Measurements from ENCODE around the gene UBAP1. TPM values are rescaled to one million over a fixed set of nuclear protein-coding genes. Genes with fewer than 3 reads are reported as not detected.

The UBAP1 gene
- total RNA-seq, 1 donor from 2014 or later = 45.6 TPM

DNA sequence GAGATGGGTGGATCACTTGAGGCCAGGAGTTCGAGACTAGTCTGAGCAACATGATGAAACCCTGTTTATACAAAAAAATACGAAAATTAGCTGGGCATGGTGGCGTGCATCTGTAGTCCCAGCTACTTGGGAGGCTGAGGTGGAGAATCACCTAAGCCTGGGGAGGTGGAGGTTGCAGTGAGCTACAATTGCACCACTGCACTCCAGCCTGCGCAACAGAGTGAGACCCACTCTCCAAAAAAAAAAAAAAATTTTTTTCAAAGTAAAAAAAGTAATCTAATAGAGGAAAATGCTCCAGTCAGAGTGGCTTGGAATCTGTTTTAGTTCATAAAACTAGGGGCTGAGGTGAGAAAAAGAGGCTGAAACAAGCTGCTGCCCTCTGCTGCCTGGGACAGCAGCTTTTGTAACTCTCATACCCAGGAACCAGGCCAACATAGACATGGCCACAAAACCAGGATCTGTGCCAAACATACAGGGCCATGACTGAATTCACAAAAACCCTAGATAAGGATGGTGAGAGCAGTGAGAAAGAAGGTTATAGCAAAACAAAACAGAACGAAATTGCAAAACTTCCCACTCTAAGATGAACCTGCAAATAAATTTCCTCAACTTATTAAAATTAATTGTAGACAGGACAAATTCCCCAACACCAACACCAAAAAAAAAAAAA, 39.2 kb upstream of the UBAP1 start:
- H3K4me1 Mint-ChIP-seq (ENCODE audit: low read depth) = peaks cover 2% of the 10 kb centered on the region
- H3K9me3 Mint-ChIP-seq (ENCODE audit: low read depth) = no peaks in the 10 kb centered on the region
- no peak overlapping the region for H3K27ac Mint-ChIP-seq
- TF ChIP-seq, protein P1, sequence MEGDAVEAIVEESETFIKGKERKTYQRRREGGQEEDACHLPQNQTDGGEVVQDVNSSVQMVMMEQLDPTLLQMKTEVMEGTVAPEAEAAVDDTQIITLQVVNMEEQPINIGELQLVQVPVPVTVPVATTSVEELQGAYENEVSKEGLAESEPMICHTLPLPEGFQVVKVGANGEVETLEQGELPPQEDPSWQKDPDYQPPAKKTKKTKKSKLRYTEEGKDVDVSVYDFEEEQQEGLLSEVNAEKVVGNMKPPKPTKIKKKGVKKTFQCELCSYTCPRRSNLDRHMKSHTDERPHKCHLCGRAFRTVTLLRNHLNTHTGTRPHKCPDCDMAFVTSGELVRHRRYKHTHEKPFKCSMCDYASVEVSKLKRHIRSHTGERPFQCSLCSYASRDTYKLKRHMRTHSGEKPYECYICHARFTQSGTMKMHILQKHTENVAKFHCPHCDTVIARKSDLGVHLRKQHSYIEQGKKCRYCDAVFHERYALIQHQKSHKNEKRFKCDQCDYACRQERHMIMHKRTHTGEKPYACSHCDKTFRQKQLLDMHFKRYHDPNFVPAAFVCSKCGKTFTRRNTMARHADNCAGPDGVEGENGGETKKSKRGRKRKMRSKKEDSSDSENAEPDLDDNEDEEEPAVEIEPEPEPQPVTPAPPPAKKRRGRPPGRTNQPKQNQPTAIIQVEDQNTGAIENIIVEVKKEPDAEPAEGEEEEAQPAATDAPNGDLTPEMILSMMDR (IDR thresholded peaks at IDR 0.05; ENCODE audit: unreplicated experiment) = no peak
- no peak overlapping the region for H3K4me3 Mint-ChIP-seq (ENCODE audit: low read depth)
- no peak for DNase-seq (ENCODE audit: low spot score, unreplicated experiment)
- H3K27me3 Mint-ChIP-seq = no peaks in the 10 kb centered on the region
- no peaks in the 10 kb centered on the region for H3K36me3 Mint-ChIP-seq (ENCODE audit: insufficient read depth)

DNA sequence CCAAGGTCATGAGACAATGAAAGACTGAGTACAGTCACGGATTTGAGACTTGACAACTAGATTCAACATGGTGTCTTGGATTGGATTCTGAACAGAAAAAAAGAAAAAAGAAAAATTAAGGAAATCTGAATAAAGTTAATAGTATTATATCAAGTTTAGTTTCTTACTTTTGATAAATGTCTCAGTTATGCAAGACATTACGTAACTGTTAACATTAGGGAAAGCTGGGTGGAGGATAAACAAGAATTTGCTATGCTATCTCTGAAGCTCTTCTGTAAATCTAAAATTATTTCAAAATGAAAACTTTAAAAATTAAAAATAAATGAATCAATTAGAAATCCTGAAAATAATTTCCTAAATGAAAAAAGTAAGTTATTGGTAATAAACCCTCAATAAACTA, 38.0 kb upstream of the UBAP1 start:
- Mint-ChIP-seq H3K9me3 (ENCODE audit: low read depth) (no peaks in the 10 kb centered on the region), H3K36me3 (ENCODE audit: insufficient read depth) (no peaks in the 10 kb centered on the region), H3K4me3 (ENCODE audit: low read depth) (no peak overlapping the region), H3K4me1 (ENCODE audit: low read depth) (peaks cover 2% of the 10 kb centered on the region), H3K27me3 (no peaks in the 10 kb centered on the region), H3K27ac (no peak overlapping the region)
- DNase-seq (ENCODE audit: low spot score, unreplicated experiment) = no peak
- TF ChIP-seq, protein P1 (IDR thresholded peaks at IDR 0.05; ENCODE audit: unreplicated experiment) = no peak

DNA sequence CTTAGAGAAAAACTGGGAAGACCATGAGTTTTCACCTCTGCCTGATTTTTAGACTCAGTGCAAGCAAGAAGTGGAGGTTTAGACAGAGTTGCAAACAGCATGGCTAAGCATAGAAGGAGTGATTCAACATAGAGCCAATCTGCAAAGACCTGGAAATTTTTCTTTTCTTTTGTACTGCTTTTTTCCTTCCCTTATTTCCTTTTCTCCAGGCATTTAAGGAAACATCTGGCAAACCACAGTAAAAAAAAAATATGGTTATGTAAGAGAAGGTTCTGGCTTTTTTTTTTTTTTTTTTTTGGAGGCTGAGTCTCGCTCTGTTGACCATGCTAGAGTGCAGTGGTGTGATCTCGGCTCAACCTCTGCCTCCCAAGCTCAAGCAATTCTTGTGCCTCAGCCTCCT, 35.7 kb upstream of the UBAP1 start:
- TF ChIP-seq, protein P1 (IDR thresholded peaks at IDR 0.05; ENCODE audit: unreplicated experiment) = no peak
- Mint-ChIP-seq H3K9me3 (ENCODE audit: low read depth) (no peaks in the 10 kb centered on the region), H3K27ac (peak overlapping the region; percentile 31), H3K4me3 (ENCODE audit: low read depth) (no peak overlapping the region), H3K4me1 (ENCODE audit: low read depth) (peaks cover 2% of the 10 kb centered on the region), H3K27me3 (no peaks in the 10 kb centered on the region), H3K36me3 (ENCODE audit: insufficient read depth) (no peaks in the 10 kb centered on the region)
- DNase-seq (ENCODE audit: low spot score, unreplicated experiment) = no peak

DNA sequence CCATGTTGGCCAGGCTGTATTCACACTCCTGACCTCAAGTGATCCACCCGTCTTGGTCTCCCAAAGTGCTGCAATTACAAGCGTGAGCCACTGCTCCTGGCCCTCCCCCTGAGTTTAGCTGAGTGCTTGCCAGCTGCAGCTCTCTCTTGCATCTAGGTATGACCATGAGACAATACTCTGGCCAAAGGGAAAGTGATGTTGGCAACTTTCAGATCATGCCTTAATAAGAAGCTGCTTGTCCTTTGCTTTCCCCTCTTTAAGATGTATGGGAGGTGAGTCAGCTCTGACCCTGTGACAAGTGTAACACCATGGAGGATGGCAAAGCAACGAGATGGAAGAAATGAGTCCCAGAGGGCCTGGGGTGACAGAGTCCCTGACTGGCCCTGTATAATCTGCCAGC, 33.7 kb upstream of the UBAP1 start:
- DNase-seq (ENCODE audit: low spot score, unreplicated experiment) = no peak
- Mint-ChIP-seq H3K27ac (no peak overlapping the region), H3K4me3 (ENCODE audit: low read depth) (no peak overlapping the region), H3K9me3 (ENCODE audit: low read depth) (no peaks in the 10 kb centered on the region), H3K4me1 (ENCODE audit: low read depth) (peaks cover 2% of the 10 kb centered on the region), H3K27me3 (no peaks in the 10 kb centered on the region), H3K36me3 (ENCODE audit: insufficient read depth) (no peaks in the 10 kb centered on the region)
- TF ChIP-seq, protein P1 (IDR thresholded peaks at IDR 0.05; ENCODE audit: unreplicated experiment) = no peak

DNA sequence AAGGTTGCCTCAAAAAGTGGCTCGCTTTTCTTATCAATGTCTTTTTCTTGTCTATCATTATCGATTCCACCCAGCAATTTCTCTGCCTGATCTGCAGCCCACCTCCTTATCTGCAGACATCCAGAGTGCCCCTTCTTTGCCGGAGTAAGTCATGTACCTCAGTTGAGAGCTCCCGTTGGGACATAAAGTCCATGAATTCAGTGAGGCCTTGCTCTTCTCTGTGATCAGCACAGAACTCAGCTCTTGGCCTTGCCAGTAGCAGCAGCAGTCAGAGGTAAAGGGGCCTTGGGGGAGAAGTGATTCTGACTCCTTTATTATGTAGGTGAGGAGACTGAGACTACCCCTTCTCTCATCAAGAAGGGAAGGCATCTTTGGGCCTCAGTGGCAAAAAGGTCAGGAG, 27.4 kb upstream of the UBAP1 start:
- TF ChIP-seq, protein P1 (IDR thresholded peaks at IDR 0.05; ENCODE audit: unreplicated experiment) = no peak
- Mint-ChIP-seq H3K27ac (no peak overlapping the region), H3K4me3 (ENCODE audit: low read depth) (no peak overlapping the region), H3K36me3 (ENCODE audit: insufficient read depth) (no peaks in the 10 kb centered on the region), H3K27me3 (no peaks in the 10 kb centered on the region), H3K4me1 (ENCODE audit: low read depth) (no peaks in the 10 kb centered on the region), H3K9me3 (ENCODE audit: low read depth) (no peaks in the 10 kb centered on the region)
- DNase-seq (ENCODE audit: low spot score, unreplicated experiment) = no peak

All from progenitor cell of endocrine pancreas (in vitro differentiated cells).